Measurements from ENCODE around the gene IDS.
"Not testable (repeated sequence)": the region's sequence is repeated elsewhere in the genome, so short reads cannot be mapped to it uniquely, and the experiment has no call there.

DNA sequence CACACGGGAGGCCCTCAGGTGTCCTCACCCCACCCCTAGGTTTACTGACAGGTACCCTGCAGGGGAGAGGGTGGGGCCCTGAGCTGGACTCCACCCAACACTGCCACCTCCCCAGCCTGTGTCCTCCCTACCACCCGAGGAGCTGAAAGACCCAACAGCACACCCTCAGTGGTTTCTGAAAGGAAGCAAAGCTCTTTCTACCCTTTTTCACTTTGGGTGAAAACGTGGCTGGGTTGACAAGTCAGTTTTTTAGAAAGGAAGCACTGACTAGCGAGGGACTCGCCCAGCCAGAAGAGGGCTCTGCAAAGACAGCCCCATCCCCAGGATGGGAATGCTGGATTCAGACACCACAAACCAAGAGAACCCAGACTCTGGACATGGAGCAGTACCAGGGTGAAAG is 2.2 kb downstream of the IDS start:
- TF ChIP-seq, protein P1, sequence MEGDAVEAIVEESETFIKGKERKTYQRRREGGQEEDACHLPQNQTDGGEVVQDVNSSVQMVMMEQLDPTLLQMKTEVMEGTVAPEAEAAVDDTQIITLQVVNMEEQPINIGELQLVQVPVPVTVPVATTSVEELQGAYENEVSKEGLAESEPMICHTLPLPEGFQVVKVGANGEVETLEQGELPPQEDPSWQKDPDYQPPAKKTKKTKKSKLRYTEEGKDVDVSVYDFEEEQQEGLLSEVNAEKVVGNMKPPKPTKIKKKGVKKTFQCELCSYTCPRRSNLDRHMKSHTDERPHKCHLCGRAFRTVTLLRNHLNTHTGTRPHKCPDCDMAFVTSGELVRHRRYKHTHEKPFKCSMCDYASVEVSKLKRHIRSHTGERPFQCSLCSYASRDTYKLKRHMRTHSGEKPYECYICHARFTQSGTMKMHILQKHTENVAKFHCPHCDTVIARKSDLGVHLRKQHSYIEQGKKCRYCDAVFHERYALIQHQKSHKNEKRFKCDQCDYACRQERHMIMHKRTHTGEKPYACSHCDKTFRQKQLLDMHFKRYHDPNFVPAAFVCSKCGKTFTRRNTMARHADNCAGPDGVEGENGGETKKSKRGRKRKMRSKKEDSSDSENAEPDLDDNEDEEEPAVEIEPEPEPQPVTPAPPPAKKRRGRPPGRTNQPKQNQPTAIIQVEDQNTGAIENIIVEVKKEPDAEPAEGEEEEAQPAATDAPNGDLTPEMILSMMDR (IDR thresholded peaks at IDR 0.05; ENCODE audit: low read depth, low read length, poor library complexity, severe bottlenecking) = not testable (repeated sequence)
- TF ChIP-seq EZH2phosphoT487 (IDR thresholded peaks at IDR 0.05; ENCODE audit: borderline replicate concordance, low read length) = not testable (repeated sequence)
